Measurements from ENCODE around the gene DGAT2L6.

Gene DGAT2L6

DNA sequence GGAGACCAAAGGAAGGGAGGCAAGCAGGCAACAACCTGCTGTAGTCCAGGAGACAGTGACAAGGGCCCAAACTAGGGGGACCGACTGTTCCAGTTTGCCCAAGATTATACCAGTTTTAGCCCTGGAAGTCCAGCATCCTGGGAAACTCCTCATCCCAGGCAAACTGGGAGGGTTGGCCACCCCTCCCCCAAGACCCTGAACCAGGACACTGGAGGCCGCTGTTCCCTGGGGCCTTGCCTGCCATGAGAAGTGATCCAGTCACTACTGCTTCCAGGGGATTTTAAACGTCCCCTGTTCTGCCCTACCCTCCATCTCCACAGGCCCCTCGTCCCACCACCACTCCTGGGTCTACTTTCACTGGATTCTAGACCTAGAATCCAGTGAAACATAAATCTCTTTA lies 4.3 kb upstream of the DGAT2L6 start:
- H3K36me3 ChIP-seq = no peaks in the 10 kb centered on the region
- no peak overlapping the region for H3K4me3 ChIP-seq (ENCODE audit: low read depth in 1 of 2, low read length in 1 of 2)
- H3K4me1 ChIP-seq (ENCODE audit: control insufficient read depth in 1 of 2, insufficient read depth in 1 of 2, low read depth in 1 of 2, low read length in 1 of 2) = no peaks in the 10 kb centered on the region
- no peak overlapping the region for H3K27ac ChIP-seq
- TF ChIP-seq CTCF (IDR thresholded peaks at IDR 0.05) = no peak
- no peaks in the 10 kb centered on the region for H3K27me3 ChIP-seq
- H3K9me3 ChIP-seq = no peaks in the 10 kb centered on the region

- no peak for TF ChIP-seq CTCF (IDR thresholded peaks at IDR 0.05)
- Histone ChIP-seq H3K9me3 (no peaks in the 10 kb centered on the region), H3K4me3 (ENCODE audit: low read depth in 1 of 2, low read length in 1 of 2) (no peak overlapping the region), H3K27ac (no peak overlapping the region), H3K27me3 (no peaks in the 10 kb centered on the region), H3K4me1 (ENCODE audit: control insufficient read depth in 1 of 2, insufficient read depth in 1 of 2, low read depth in 1 of 2, low read length in 1 of 2) (no peaks in the 10 kb centered on the region), H3K36me3 (no peaks in the 10 kb centered on the region)
Observed at GRCh38 chrX:70174754-70175153, 2.5 kb upstream of the DGAT2L6 start.

GRCh38 chrX:70175338-70175737 lies 1.9 kb upstream of the DGAT2L6 start:
- no peak overlapping the region for H3K4me3 ChIP-seq (ENCODE audit: low read depth in 1 of 2, low read length in 1 of 2)
- no peaks in the 10 kb centered on the region for H3K36me3 ChIP-seq
- no peaks in the 10 kb centered on the region for H3K9me3 ChIP-seq
- no peaks in the 10 kb centered on the region for H3K4me1 ChIP-seq (ENCODE audit: control insufficient read depth in 1 of 2, insufficient read depth in 1 of 2, low read depth in 1 of 2, low read length in 1 of 2)
- no peak for TF ChIP-seq CTCF (IDR thresholded peaks at IDR 0.05)
- H3K27me3 ChIP-seq = no peaks in the 10 kb centered on the region
- no peak overlapping the region for H3K27ac ChIP-seq

DNA sequence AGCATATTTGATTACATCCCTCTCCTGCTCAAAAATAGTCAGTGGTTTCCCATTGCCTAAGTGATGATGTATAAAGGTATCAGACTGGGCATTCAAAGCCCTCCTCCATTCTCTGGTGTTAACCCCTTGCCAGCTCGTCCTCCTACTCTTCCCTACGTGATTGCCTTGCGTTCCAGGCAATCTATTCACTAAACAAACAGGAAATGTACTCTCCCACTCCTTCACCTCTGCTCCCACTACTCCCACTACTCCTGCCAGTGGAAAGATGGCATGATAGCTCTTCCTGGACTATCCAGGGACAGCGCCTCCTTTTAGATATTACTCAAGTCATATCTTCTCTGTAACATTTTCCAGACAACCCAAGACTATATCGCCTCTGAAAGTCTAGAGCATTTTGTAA lies 5.8 kb downstream of the DGAT2L6 start:
- Histone ChIP-seq H3K4me3 (ENCODE audit: low read depth in 1 of 2, low read length in 1 of 2) (no peak overlapping the region), H3K27me3 (no peaks in the 10 kb centered on the region), H3K27ac (no peak overlapping the region), H3K36me3 (no peaks in the 10 kb centered on the region), H3K4me1 (ENCODE audit: control insufficient read depth in 1 of 2, insufficient read depth in 1 of 2, low read depth in 1 of 2, low read length in 1 of 2) (no peaks in the 10 kb centered on the region), H3K9me3 (no peaks in the 10 kb centered on the region)
- TF ChIP-seq CTCF (IDR thresholded peaks at IDR 0.05) = no peak

- no peak for TF ChIP-seq CTCF (IDR thresholded peaks at IDR 0.05)
- Histone ChIP-seq H3K27me3 (no peaks in the 10 kb centered on the region), H3K9me3 (no peaks in the 10 kb centered on the region), H3K4me1 (ENCODE audit: control insufficient read depth in 1 of 2, insufficient read depth in 1 of 2, low read depth in 1 of 2, low read length in 1 of 2) (no peaks in the 10 kb centered on the region), H3K4me3 (ENCODE audit: low read depth in 1 of 2, low read length in 1 of 2) (no peak overlapping the region), H3K36me3 (no peaks in the 10 kb centered on the region), H3K27ac (no peak overlapping the region)
Observed at GRCh38 chrX:70190225-70190624, 12.9 kb downstream of the DGAT2L6 start.

Measured in neutrophil (primary cell).